Chondrocyte (in vitro differentiated cells): Measurements from ENCODE around the gene DENND10. TPM values are rescaled to one million over a fixed set of nuclear protein-coding genes. Genes with fewer than 3 reads are reported as not detected.
A peak's percentile ranks its signal among the peaks of the same experiment; 100 is the strongest.
"Not testable (repeated sequence)": the region's sequence is repeated elsewhere in the genome, so short reads cannot be mapped to it uniquely, and the experiment has no call there.

Experiments used
- DNase-seq: peaks from one replicate; pipeline ENCODE4 v3.0.0; 2021; ENCODE audit warnings: mixed read lengths, low spot score
- H3K27ac Mint-ChIP-seq: one replicate; pipeline ENCODE4 v1.8.0; 2021; ENCODE audit warnings: mild to moderate bottlenecking, moderate library complexity, mixed read lengths; ENCODE audit not compliant: unreplicated experiment
- H3K27me3 Mint-ChIP-seq: 2 replicates; pipeline ENCODE4 v1.8.0; 2021; ENCODE audit warnings: low read depth, mixed read lengths
- H3K36me3 Mint-ChIP-seq: 2 replicates; pipeline ENCODE4 v1.8.0; 2021; ENCODE audit warnings: low read depth, mixed read lengths
- H3K4me1 Mint-ChIP-seq: 2 replicates; pipeline ENCODE4 v1.8.0; 2021; ENCODE audit warnings: low read depth, mild to moderate bottlenecking, mixed read lengths
- H3K4me3 Mint-ChIP-seq: one replicate; pipeline ENCODE4 v1.8.0; 2021; ENCODE audit warnings: mild to moderate bottlenecking, moderate library complexity, mixed read lengths; ENCODE audit not compliant: unreplicated experiment
- H3K9me3 Mint-ChIP-seq: 2 replicates; pipeline ENCODE4 v1.8.0; 2021; ENCODE audit warnings: low read depth, mixed read lengths
- CTCF ChIP-seq: fragments of 200-600 bp; sonication (generic); IDR thresholded peaks from 2 replicates; pipeline ENCODE4 v1.5.0; 2021; ENCODE audit warnings: antibody characterized with exemption, mild to moderate bottlenecking, moderate library complexity
- total RNA-seq: library from RNA; stranded (reverse); gene quantifications from 3 replicates; pipeline ENCODE4 v1.2.1, GENCODE V29; 2021

Gene DENND10
- total RNA-seq, 1 donor from 2014 or later = 43.0 TPM

GRCh38 chr10:119100434-119101238, 3.3 kb upstream of the DENND10 start:
- Mint-ChIP-seq H3K27ac (no peak overlapping the region), H3K36me3 (no peaks in the 10 kb centered on the region), H3K4me3 (no peak overlapping the region)

GRCh38 chr10:119101366-119102098, 2.4 kb upstream of the DENND10 start:
- peaks cover 13% of the 10 kb centered on the region for H3K4me1 Mint-ChIP-seq
- no peaks in the 10 kb centered on the region for H3K27me3 Mint-ChIP-seq
- no peak overlapping the region for H3K4me3 Mint-ChIP-seq
- no peak overlapping the region for H3K27ac Mint-ChIP-seq
- H3K36me3 Mint-ChIP-seq = no peaks in the 10 kb centered on the region
- no peaks in the 10 kb centered on the region for H3K9me3 Mint-ChIP-seq
- no peak for TF ChIP-seq CTCF
- no peak for DNase-seq

More at GRCh38 chr10:119100434-119101238, 3.3 kb upstream of the DENND10 start:
- H3K27me3 Mint-ChIP-seq = no peaks in the 10 kb centered on the region
- H3K4me1 Mint-ChIP-seq = peaks cover 9% of the 10 kb centered on the region
- H3K9me3 Mint-ChIP-seq = no peaks in the 10 kb centered on the region
- DNase-seq = no peak
- no peak for TF ChIP-seq CTCF

GRCh38 chr10:119103241-119103902, 541 bp upstream of the DENND10 start:
- no peaks in the 10 kb centered on the region for H3K9me3 Mint-ChIP-seq
- no peak for TF ChIP-seq CTCF
- DNase-seq = no peak
- peaks cover 13% of the 10 kb centered on the region for H3K4me1 Mint-ChIP-seq
- no peak overlapping the region for H3K27ac Mint-ChIP-seq
- peaks cover 2% of the 10 kb centered on the region for H3K36me3 Mint-ChIP-seq
- H3K27me3 Mint-ChIP-seq = no peaks in the 10 kb centered on the region
- peak overlapping the region; percentile 51 for H3K4me3 Mint-ChIP-seq

GRCh38 chr10:119104654-119105015, 722 bp downstream of the DENND10 start:
- no peak for DNase-seq
- Mint-ChIP-seq H3K36me3 (peaks cover 4% of the 10 kb centered on the region), H3K27me3 (no peaks in the 10 kb centered on the region), H3K9me3 (no peaks in the 10 kb centered on the region), H3K27ac (peak overlapping the region; percentile 71), H3K4me1 (peaks cover 13% of the 10 kb centered on the region), H3K4me3 (peak overlapping the region; percentile 80)
- TF ChIP-seq CTCF = no peak

- peak overlapping the region; percentile 80 for H3K4me3 Mint-ChIP-seq
- TF ChIP-seq CTCF = no peak
- no peaks in the 10 kb centered on the region for H3K27me3 Mint-ChIP-seq
- H3K36me3 Mint-ChIP-seq = peaks cover 8% of the 10 kb centered on the region
- H3K9me3 Mint-ChIP-seq = no peaks in the 10 kb centered on the region
- no peak for DNase-seq
- peaks cover 13% of the 10 kb centered on the region for H3K4me1 Mint-ChIP-seq
- H3K27ac Mint-ChIP-seq = no peak overlapping the region
Observed at GRCh38 chr10:119105155-119105554, 1.2 kb downstream of the DENND10 start.

GRCh38 chr10:119105899-119106298, 2.0 kb downstream of the DENND10 start:
- H3K4me3 Mint-ChIP-seq, DNase-seq, H3K27me3 Mint-ChIP-seq, H3K9me3 Mint-ChIP-seq, H3K36me3 Mint-ChIP-seq: not testable (repeated sequence)
- Mint-ChIP-seq H3K27ac (peak overlapping the region; percentile 17), H3K4me1 (peaks cover 13% of the 10 kb centered on the region)

- H3K9me3 Mint-ChIP-seq, H3K4me3 Mint-ChIP-seq, H3K27me3 Mint-ChIP-seq, DNase-seq, H3K36me3 Mint-ChIP-seq, H3K27ac Mint-ChIP-seq: not testable (repeated sequence)
- H3K4me1 Mint-ChIP-seq = peaks cover 13% of the 10 kb centered on the region
Observed at GRCh38 chr10:119107106-119107505, 3.2 kb downstream of the DENND10 start.
